ENCODE data around the gene PDE4B.

- TF ChIP-seq CTCF (IDR thresholded peaks at IDR 0.05; ENCODE audit: low read length) (no peak), EZH2 (IDR thresholded peaks at IDR 0.05; ENCODE audit: borderline replicate concordance, low read length) (no peak)
Observed at GRCh38 chr1:66330722-66331141, 538.0 kb downstream of the PDE4B start.
